ENCODE data around the gene AUTS2.

DNA sequence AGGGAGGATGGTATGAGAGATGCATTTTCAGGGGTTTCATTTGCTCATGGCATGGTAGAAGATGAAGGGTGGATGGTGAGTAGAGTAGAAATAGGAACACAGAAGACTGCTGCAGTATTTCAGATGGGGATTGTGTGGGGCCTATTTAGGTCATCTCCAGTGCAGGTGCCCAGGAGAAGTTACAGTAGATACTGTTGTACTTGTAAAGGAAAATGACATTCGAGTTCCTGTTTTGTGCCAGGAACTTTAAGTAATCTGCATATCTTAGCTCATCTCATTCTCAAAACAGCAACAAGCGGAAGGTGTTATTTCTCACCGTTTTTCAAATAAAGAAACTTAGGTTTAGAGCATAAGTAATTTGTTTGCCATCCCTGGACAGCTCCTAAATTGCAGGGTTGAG lies 156.2 kb downstream of the AUTS2 start:
- TF ChIP-seq GATA2 (IDR thresholded peaks at IDR 0.05; ENCODE audit: low read depth, low read length) = no peak
- no peak for TF ChIP-seq GATA3 (IDR thresholded peaks at IDR 0.05; ENCODE audit: low read depth, low read length)
